Esophagus muscularis mucosa (tissue), 4 donors: ENCODE data around the gene CDC42EP2. TPM values are rescaled to one million over a fixed set of nuclear protein-coding genes. Genes with fewer than 3 reads are reported as not detected.
A peak's percentile ranks its signal among the peaks of the same experiment; 100 is the strongest.

Experiments used
- DNase-seq: peaks from one replicate; pipeline ENCODE4 v3.0.0-alpha.2; 2017; ENCODE audit errors: extremely low spot score
- H3K27ac ChIP-seq, 4 donors: fragments of 200-600 bp; sonication (generic); replicated peaks in 1 of 4; 1 replicate in 3 of 4; 2 replicates in 1 of 4; pipeline ENCODE4 v1.5.1; 2016 to 2019; ENCODE audit warnings: mild to moderate bottlenecking in 1 of 4
- H3K27me3 ChIP-seq, 4 donors: fragments of 200-600 bp; sonication (generic); one replicate each; pipeline versions ENCODE4 v1.5.1 to v1.6.0; 2016 to 2019
- H3K36me3 ChIP-seq, 4 donors: fragments of 200-600 bp; sonication (generic); one replicate each; pipeline ENCODE4 v1.5.1; 2016 to 2019
- H3K4me1 ChIP-seq, 4 donors: fragments of 200-600 bp; sonication (generic); one replicate each; pipeline ENCODE4 v1.5.1; 2016 to 2019
- H3K4me3 ChIP-seq, 4 donors: fragments of 200-600 bp; sonication (generic); 1 replicate in 2 of 4; 2 replicates in 2 of 4; pipeline ENCODE4 v1.5.1; 2016 to 2019; ENCODE audit warnings: mild to moderate bottlenecking in 4 of 4, moderate library complexity in 1 of 4
- H3K9me3 ChIP-seq, 4 donors: fragments of 200-600 bp; sonication (generic); 1 replicate in 3 of 4; 2 replicates in 1 of 4; pipeline ENCODE4 v1.5.1; 2016 to 2019
- EP300 ChIP-seq: sonication (generic); formaldehyde crosslinking; IDR thresholded peaks from one replicate; pipeline ENCODE4 v1.6.1; 2017; ENCODE audit warnings: antibody characterized with exemption
- POLR2A ChIP-seq: fragments of 450-650 bp; IDR thresholded peaks from one replicate; pipeline ENCODE4 v1.6.1; 2017; ENCODE audit warnings: antibody characterized with exemption, moderate library complexity, mild to moderate bottlenecking, low read depth
- POLR2AphosphoS5 ChIP-seq, 2 donors: sonication (generic); formaldehyde crosslinking; IDR thresholded peaks; one replicate each; pipeline ENCODE4 v1.6.1; 2017; ENCODE audit warnings: antibody characterized with exemption in 2 of 2
- WGBS: methylation state at CpG from one replicate; pipeline ENCODE4 v1.1.5; 2018; 5-methylcytosine and 5-hydroxymethylcytosine counted together
- intact Hi-C: fragments of 100-400 bp; cut with DNase I; formaldehyde crosslinking; loops from one replicate; pipeline ENCODE4 v1.15.1; 2023
- total RNA-seq, 4 donors: library from RNA; depleted of rRNA; stranded (reverse); fragments of >200 nt; gene quantifications; one replicate each; pipeline versions ENCODE4 v1.1.0 to v1.2.1, GENCODE V29; 2016
- TF ChIP-seq, protein P1 (sequence below), 3 experiments: fragments of 200-600 bp in 2 of 3; fragments of 450-650 bp in 1 of 3; sonication (generic) in 2 of 3; IDR thresholded peaks; one replicate each; pipeline ENCODE4 v1.5.1; 2017 to 2019; ENCODE audit warnings: antibody characterized with exemption in 3 of 3, mild to moderate bottlenecking in 2 of 3, moderate library complexity in 1 of 3

Gene CDC42EP2
- total RNA-seq, 4 donors from 2014 or later, result 39.9 to 90.1 (median 54.4) TPM

DNA sequence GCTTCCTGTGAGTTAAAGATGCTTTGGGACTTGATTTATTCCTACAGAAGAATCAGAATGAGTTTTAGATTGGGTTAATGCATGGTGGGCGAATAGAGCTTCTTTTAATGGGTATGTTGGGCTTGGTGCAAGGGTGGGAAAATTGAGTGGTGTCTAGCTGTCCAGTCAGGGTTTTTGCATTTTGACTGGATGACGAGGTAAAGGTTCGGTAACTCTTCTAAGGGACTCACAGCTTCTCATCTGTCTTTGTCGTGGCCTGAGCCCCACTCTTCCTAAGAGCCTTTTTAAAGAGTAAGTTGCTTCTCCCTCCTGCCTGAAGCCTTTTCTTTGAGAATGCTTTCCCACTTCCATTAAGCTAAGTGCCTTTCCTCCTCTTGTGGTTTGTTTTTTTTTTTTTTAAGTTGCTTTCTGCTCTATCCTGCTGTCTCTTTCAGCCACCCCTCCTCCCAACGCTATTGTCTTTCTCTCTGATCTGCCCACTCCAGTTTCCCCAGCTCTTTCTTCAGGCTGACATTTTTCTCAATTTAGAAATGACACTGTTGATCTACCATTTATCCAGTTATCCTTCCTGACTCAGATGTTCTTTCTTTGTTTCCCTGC lies 20.1 kb downstream of the CDC42EP2 start:
- H3K4me1 ChIP-seq, result peaks cover 22 to 61% (median 54%) of the 10 kb centered on the region in 4 donors
- H3K27me3 ChIP-seq, result no peaks in the 10 kb centered on the region
- no peak for TF ChIP-seq POLR2A
- TF ChIP-seq, protein P1, sequence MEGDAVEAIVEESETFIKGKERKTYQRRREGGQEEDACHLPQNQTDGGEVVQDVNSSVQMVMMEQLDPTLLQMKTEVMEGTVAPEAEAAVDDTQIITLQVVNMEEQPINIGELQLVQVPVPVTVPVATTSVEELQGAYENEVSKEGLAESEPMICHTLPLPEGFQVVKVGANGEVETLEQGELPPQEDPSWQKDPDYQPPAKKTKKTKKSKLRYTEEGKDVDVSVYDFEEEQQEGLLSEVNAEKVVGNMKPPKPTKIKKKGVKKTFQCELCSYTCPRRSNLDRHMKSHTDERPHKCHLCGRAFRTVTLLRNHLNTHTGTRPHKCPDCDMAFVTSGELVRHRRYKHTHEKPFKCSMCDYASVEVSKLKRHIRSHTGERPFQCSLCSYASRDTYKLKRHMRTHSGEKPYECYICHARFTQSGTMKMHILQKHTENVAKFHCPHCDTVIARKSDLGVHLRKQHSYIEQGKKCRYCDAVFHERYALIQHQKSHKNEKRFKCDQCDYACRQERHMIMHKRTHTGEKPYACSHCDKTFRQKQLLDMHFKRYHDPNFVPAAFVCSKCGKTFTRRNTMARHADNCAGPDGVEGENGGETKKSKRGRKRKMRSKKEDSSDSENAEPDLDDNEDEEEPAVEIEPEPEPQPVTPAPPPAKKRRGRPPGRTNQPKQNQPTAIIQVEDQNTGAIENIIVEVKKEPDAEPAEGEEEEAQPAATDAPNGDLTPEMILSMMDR (IDR thresholded peaks at IDR 0.05), result no peak
- TF ChIP-seq POLR2AphosphoS5 (IDR thresholded peaks at IDR 0.05), result no peak
- TF ChIP-seq EP300, result no peak
- 21% methylated on average over 5 of the region's 5 CpGs for WGBS
- peaks cover 0 to 14% (median 9%) of the 10 kb centered on the region in 4 donors for H3K36me3 ChIP-seq
- H3K27ac ChIP-seq, result peak overlapping the region; percentile 82 to 94 (median 90)
- intact Hi-C loops, result no loop called here
- H3K4me3 ChIP-seq, result peak overlapping the region; percentile 76 to 88 (median 86)
- DNase-seq, result no peak
- no peaks in the 10 kb centered on the region for H3K9me3 ChIP-seq

DNA sequence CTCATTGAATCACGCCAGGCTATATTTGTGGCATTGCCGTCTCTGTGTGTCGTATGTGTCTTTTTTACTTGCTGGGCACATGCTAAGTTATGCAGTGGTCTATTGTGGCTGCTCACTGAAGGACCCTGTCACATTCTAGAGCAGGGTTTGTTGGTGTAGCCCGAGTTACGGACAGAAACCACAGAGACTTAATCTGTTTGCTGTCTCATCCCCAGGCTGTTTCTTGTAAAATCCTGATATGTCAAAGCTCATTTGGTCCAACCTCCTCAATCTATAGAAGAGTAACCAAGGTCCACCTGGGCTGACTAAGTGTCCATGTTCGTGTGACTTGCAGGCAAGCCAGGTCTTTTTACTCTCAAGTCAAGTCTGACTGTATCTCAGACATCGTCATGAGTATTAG lies 24.0 kb downstream of the CDC42EP2 start:
- 83% methylated on average over 7 of the region's 7 CpGs for WGBS
- intact Hi-C loops, result no loop called here
- Histone ChIP-seq H3K27me3 (no peaks in the 10 kb centered on the region), H3K4me3 (no peak overlapping the region), H3K4me1 (peaks cover 21 to 59% (median 48%) of the 10 kb centered on the region in 4 donors), H3K9me3 (no peaks in the 10 kb centered on the region), H3K36me3 (peaks cover 36 to 52% (median 47%) of the 10 kb centered on the region in 4 donors), H3K27ac (no peak overlapping the region)
- DNase-seq, result no peak
- no peak for TF ChIP-seq POLR2A
- TF ChIP-seq EP300, result no peak
- TF ChIP-seq, protein P1 (IDR thresholded peaks at IDR 0.05), result no peak
- no peak for TF ChIP-seq POLR2AphosphoS5 (IDR thresholded peaks at IDR 0.05)

DNA sequence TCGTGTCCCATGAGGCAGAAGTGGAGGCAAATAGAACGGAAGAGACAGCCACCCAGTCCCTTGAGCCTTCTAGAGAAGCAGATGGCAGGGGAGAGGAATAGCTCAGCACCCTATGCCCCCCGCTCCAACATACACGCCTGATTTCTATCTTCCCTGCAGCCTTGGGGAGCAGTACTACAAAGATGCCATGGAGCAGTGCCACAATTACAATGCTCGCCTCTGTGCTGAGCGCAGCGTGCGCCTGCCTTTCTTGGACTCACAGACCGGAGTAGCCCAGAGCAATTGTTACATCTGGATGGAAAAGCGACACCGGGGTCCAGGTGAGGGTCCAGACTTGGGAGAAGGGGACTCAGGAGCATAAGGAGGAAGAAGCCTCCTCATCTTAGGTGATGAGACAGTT lies 25.6 kb downstream of the CDC42EP2 start:
- H3K9me3 ChIP-seq, result no peaks in the 10 kb centered on the region
- H3K4me3 ChIP-seq, result no peak overlapping the region
- no peak for TF ChIP-seq POLR2AphosphoS5 (IDR thresholded peaks at IDR 0.05)
- TF ChIP-seq, protein P1 (IDR thresholded peaks at IDR 0.05), result no peak
- TF ChIP-seq EP300, result no peak
- no peak for TF ChIP-seq POLR2A
- intact Hi-C loops, result no loop called here
- no peak overlapping the region for H3K27ac ChIP-seq
- H3K4me1 ChIP-seq, result peaks cover 12 to 48% (median 37%) of the 10 kb centered on the region in 4 donors
- no peaks in the 10 kb centered on the region for H3K27me3 ChIP-seq
- no peak for DNase-seq
- 95% methylated on average over 11 of the region's 11 CpGs for WGBS
- H3K36me3 ChIP-seq, result peaks cover 51 to 67% (median 62%) of the 10 kb centered on the region in 4 donors

DNA sequence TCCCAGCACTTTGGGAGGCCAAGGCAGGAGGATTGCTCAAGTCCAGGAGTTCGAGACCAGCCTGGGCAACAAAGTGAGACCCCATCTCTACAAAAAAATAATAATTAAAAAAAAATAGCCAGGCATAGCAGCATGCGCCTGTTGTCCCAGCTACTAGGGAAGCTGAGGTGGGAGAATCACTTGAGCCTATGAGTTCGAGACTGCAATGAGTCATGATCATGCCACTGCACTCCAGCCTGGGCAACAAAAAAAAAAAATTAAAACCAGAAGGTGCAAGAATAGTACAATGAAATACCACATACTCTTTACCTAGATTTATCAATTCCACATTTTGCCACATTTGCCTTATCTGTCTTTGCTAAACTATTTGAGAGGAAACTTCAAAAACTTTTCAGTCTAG lies 27.2 kb downstream of the CDC42EP2 start:
- 79% methylated on average over 3 of the region's 3 CpGs for WGBS
- H3K27me3 ChIP-seq, result no peaks in the 10 kb centered on the region
- no peaks in the 10 kb centered on the region for H3K9me3 ChIP-seq
- peaks cover 66 to 82% (median 78%) of the 10 kb centered on the region in 4 donors for H3K36me3 ChIP-seq
- peaks cover 10 to 34% (median 22%) of the 10 kb centered on the region in 4 donors for H3K4me1 ChIP-seq
- DNase-seq, result no peak
- no peak overlapping the region for H3K27ac ChIP-seq
- intact Hi-C loops, result no loop called here
- no peak overlapping the region for H3K4me3 ChIP-seq
- TF ChIP-seq EP300, result no peak
- no peak for TF ChIP-seq POLR2A
- TF ChIP-seq, protein P1 (IDR thresholded peaks at IDR 0.05), result no peak
- TF ChIP-seq POLR2AphosphoS5 (IDR thresholded peaks at IDR 0.05), result no peak

DNA sequence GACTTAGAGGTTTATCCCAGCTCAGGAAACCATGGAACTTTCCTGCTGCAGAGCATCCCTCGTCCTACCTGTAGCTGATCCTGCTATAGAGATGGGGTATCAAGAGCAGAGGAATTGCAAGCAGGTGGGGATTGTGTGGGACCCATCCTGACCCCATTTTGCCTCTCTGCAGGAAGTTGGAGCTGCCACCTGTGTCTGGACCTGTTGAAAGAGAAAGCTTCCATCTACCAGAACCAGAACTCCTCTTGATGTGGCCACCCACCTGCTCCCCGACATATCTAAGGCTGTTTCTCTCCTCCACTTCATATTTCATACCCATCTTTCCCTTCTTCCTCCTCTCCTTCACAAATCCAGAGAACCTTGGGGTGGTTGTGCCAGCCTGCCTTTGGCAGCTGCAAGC lies 36.8 kb downstream of the CDC42EP2 start:
- WGBS, result 84% methylated on average over 2 of the region's 2 CpGs
- TF ChIP-seq EP300 (no peak), POLR2A (no peak), POLR2AphosphoS5 (IDR thresholded peaks at IDR 0.05) (no peak)
- TF ChIP-seq, protein P1 (IDR thresholded peaks at IDR 0.05), result no peak
- Histone ChIP-seq H3K4me1 (peaks cover 22 to 30% (median 27%) of the 10 kb centered on the region in 4 donors), H3K9me3 (no peaks in the 10 kb centered on the region), H3K36me3 (peaks cover 57 to 63% (median 61%) of the 10 kb centered on the region in 4 donors), H3K4me3 (no peak overlapping the region), H3K27ac (no peak overlapping the region), H3K27me3 (peaks cover 0 to 4% (median 0%) of the 10 kb centered on the region in 4 donors)
- no peak for DNase-seq
- intact Hi-C loops, result no loop called here
